Germinal center (tissue), 1 donor: ENCODE data around the gene ADPRH.

Experiments
- DNase-seq: peaks from one replicate; pipeline ENCODE4 v3.0.0; 2012; ENCODE audit warnings: mixed read lengths, low spot score

The ADPRH gene

DNA sequence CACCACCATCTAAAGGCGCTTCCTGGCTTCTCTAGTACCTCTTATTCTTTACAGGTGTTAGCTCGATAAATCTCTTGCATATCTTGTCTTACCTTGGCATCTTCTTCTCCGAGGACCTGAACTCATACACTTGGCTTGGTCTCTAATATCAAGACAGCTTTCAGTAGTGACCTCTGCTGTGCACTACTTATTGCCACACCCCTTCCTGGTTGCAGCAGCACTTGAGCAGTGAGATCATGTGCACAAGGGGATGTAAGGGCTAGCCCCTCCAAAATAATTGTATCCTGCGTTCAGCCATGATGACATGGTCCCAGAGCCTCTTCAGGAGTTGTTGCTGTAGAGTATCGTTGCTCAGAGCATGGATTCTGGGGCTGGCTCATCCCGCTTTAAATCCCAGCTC is 17.1 kb downstream of the ADPRH start:
- DNase-seq: no peak

DNA sequence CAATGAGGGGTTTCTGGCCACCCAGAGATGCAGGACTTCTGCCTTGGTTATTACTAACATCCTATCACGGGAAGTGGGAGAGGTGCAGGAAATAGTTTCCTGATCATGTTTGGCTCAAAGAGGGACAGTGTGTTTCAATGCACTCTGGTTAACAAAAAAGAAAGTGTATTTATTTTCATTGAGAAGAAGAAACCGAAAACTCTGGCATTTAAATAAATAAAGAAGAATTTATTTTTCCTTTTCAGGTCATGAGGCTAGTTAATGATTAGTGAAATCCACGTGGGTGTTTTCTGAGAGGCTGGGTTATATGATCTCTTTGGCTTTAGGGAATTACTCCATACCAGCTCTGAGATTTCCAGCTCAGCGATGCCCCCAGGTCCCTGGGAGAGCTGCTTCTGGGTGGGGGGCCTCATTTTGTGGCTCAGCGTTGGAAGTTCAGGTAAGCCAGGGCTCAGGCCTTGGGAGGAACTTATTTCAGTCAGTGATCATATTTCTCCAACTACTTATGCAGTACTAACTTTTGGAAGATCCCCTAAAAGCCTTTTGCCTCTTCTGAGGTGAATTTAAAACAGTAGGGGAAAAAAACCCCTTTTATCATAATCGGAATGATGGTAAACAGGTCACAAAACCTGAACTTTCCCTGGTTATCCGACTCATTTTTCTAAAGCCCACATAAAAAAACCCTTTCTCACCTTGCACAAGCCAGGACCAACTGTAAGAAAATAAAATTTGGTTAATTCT is 18.4 kb downstream of the ADPRH start, which contains the start of gene PLA1A:
Gene PLA1A, plus strand, starts transcription at position 338 of the 741 bp plus-strand sequence. Its CDS starts 29 bp downstream, at position 367.
- no peak for DNase-seq

DNA sequence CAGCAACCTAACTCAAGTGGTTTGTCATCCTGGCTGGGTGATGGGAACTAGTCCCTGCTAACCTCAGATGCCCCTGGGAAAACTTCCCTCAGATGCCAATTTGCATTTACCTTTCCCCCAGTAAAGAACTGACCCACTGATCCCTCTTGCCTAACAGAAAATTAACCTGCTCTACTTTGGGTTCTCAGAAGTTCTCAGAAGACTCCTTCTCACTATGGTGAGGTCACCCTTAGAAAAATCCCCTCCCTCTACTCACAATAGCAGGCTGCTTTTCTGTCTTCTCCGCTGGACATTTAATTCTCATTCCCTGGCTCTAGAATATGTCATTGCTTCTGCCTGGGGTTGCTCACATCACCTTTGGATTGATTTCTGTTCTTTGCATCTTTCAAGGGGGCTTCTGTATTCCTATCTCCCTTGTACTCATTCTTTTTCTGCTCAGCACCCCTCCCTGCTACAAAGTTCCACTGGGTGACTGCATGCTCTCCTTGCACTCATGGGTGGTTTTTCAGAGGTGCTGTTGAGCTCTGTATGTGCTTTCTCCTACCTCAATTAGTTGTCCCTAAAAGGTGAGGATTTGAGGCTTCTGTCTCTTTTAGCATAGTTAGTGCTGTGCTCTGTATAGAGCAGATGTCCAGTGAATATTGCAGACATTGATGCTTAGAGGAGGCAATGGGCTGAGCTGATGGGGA is 19.3 kb downstream of the ADPRH start:
- DNase-seq: no peak

DNA sequence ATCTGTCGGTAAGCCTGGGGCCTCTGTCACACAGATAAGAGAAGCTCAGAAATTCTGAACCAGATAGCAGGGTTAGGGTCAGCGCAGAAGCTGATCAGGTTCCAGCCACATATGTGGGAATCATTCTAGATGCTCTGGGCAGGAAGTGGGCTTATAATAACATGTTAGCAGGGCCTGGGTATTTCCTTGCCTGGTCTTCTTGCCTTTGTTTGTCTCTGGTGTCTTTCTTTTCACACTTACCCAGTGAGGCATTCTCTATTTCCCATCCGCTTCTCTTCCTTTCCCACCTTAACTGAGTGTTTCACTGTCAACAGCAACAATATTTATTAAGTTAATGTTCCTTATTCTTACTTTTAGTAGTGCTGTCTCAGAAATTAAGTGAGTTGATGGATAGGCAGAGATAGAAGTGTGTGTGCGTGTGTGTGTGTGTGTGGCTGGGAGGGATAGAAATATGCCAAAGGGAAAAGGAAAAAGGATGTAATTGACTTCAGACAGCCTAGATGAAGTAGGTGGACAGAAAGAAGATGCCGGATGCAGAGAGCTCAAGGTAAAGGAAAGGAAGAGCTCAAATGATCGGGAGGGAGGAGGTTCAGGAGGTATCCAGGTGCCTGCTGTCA is 20.4 kb downstream of the ADPRH start:
- DNase-seq: no peak

DNA sequence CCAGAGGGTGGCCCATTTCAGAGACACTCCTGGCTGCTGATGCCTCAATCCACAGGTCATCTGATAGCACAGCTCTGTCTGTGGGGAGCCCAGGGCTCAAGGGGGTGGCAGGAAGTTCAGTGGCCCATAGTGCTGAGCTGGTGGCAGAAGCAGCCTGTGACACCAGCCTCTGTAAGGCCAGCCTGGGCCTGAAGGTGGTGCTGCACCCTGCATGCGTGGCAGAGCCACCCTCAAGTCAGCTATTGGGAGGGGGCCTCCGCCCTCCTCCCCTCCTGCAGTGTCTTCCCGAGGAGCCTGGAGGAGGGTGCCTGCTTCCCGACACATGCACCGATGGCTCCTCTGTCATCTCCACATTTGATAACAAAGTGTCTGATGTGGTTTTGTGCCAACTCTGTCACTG is 21.4 kb downstream of the ADPRH start:
- DNase-seq: peak; percentile 79

DNA sequence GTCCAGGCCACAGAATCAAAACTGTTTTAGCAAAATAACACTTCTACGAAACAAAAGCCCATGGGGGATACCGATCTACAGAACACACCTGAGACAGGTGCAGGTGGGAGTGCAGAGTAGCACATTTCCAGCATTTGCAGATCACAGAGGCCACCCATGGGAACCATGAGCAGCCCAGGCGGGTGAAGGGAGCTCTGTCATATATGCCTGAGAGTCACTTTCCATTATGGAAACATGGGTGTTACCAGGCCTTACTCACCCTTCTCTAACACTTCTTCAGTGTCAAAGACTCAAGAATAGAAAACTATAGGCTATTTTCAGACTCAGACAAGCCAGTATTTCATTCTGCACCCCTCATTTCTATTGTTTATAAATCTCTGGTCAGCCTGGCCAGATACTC is 21.9 kb downstream of the ADPRH start:
- DNase-seq: no peak

DNA sequence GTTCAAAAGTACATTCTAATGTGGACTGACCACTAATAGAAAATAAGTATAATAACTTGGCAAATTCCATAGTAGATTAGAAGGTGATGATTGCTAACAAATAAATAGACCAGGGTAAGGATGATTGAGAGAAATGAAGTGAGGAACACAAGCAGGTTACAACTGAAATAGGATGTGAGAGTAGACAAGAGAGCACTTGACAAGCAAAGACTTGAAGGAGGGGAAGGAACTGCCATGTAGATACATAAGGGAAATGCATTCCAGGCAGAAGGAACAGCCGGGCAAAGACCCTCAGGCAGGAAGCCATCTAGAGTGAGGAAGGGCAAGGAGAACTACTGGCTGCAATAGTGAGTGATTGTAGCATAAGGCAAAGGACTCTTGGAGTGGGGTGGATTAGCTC is 23.4 kb downstream of the ADPRH start:
- DNase-seq: no peak

DNA sequence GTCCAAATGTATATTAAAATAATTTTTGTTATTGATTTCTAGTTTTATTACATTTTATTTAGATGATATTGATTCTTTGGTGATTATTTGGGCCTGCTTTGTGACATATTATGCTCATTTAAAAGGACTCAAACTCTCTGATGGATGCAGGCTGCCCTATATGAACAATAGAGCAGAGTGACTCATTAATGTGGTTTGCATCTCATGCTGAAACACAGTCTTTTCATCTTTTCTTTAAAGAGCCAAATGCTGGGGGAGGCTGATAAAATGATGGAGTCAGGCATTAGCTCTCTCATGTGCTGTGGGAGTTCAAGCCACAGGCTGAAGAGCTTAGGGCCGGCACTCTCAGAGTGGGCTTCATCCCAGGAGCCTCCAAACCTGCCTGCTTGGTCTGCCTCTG is 25.6 kb downstream of the ADPRH start:
- DNase-seq: no peak

DNA sequence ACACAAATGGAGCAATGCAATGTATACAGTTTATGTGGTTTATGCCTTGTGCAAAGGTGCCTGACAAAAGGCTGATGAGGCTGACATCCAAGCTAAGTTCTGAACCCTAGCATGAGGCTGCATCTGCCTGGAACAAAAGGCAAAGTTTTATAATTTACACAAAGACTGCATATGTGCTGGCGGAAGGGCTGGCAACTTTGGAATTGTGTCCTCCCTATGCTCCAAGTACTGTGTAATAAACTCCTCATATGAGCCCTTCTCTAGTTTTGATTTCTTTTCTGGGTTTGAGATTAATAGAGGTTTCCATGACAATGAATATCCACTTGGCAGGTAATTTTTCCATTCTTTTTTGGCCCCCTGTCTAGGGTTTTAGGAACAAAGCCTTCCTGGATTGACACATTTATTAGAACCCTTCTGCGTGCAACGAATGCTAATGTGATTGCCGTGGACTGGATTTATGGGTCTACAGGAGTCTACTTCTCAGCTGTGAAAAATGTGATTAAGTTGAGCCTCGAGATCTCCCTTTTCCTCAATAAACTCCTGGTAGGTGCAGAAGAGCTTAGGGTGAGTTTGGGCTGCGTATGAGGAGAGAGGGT is 29.2 kb downstream of the ADPRH start:
- no peak for DNase-seq

DNA sequence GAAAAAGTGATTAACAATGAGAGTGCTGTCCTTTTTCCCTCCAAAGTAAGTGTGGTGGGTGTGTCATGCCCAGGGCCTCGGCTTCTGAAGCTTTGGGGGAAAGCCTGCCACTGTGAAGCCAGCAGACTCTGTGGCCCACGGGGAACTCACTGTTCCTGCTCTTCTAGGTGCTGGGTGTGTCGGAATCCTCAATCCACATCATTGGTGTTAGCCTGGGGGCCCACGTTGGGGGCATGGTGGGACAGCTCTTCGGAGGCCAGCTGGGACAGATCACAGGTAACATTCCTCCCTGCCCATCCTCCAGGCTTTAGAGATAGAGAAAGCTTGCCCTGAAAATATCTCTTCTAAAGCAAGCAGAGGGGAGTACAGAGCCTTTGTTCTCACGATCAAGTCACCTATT is 30.0 kb downstream of the ADPRH start:
- no peak for DNase-seq

DNA sequence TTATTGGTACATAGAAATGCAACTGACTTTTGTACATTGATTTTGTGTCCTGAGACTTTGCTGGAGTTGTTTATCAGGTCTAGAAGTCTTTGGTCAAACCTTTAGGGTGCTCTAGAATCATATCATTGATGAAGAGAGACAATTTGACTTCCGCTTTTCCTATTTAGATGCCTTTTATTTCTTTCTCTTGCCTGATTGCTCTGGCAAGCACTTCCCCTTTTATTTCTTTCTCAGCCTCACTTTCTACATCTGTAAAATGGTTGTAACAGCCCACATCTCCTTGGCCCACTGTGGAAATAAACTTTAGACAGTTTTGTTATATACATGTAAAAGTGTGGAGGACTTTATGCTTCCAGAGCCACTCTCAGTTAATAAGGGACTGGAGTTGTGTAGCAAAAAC is 32.4 kb downstream of the ADPRH start:
- no peak for DNase-seq

DNA sequence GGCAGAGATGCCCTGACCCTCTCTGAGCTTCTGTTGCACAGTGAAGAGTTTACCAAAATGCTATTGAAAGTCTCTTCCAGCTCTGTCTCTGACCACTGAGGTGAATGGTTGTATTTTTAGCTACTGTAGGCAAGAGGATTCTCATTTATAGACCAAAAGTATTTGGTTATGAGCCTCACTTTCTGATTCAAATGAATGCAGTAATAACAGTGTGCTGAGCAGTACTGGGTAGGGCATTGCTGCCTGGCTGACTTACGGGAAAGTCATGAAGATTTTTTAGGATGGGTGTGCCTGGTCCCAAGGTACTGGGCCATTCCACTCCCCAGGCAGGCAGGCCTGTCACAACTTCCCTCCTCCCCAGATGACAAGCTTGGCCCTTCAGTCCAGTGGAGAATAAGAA is 33.9 kb downstream of the ADPRH start:
- no peak for DNase-seq

DNA sequence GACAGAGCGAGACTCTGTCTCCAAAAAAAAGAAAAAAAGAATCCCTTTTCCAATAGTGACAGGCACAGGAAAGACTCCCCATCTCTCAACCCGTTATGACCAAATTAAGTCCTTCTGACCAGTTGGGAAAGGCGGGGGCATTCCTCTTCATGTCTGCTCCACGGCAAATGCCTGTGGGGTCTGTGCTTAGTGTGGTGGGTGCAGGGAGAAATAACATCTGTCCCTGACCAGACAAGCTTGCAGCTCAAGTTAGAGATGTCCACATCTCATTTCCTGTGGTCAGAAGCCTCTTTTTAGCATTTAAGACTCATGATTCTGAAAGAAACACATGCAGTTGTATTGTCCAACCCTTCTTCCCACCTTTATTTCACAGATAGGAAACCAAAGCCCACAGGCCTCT is 34.6 kb downstream of the ADPRH start:
- DNase-seq: no peak

DNA sequence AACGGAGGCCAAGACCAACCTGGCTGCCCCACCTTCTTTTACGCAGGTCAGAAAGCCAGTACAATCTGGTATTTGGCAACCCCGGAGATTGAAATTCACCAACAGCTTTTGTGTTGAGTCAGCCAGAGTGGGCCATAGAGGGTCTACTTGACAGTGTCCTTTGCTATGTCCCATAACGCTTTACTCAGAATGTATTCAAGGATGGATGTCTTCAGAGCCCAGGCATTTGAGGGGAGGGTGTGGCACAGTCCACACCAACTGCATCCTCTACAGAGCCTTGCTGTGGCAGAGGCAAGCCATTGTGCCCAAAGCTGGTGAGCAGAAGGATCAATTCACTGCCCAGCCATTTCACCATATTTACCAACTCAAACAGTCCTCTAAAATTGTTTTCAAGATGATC is 36.8 kb downstream of the ADPRH start:
- no peak for DNase-seq

DNA sequence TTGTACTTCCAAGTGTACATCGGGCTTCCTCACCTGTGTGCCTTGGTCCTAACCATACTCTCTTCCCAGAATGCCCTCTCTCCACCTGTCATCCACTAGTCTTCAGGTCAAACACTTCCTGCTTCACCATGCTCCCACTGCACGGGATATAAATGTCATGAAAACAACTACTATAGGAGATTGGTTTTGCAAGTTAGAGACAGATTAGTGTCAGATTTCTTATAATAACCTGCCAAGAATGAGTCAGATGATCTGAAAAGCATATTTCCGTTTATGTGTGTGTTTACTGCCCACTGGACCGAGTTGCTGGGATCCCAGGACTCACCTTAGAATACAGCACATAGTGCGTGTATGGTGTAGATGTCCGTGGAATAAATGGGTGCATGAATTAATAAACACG is 39.8 kb downstream of the ADPRH start:
- no peak for DNase-seq

DNA sequence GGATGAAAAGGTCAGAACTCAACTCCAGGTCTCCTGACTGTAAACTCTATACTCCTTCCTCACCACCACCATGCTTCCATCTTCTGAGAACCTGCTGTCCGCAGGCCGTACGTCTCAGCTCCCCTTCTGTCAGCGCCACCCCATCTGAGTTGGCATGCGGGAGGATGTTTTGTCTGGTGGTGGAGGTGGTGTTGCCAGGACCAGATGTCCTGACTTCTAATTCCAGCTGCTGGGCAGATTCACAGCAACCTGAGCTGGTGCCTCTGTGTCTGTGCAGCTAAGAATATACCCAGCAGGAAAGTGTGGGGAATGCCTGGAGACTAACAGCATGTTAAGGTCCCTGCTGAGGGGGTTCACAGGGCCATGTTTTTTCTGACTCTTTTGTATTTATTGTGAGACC is 41.6 kb downstream of the ADPRH start:
- no peak for DNase-seq

DNA sequence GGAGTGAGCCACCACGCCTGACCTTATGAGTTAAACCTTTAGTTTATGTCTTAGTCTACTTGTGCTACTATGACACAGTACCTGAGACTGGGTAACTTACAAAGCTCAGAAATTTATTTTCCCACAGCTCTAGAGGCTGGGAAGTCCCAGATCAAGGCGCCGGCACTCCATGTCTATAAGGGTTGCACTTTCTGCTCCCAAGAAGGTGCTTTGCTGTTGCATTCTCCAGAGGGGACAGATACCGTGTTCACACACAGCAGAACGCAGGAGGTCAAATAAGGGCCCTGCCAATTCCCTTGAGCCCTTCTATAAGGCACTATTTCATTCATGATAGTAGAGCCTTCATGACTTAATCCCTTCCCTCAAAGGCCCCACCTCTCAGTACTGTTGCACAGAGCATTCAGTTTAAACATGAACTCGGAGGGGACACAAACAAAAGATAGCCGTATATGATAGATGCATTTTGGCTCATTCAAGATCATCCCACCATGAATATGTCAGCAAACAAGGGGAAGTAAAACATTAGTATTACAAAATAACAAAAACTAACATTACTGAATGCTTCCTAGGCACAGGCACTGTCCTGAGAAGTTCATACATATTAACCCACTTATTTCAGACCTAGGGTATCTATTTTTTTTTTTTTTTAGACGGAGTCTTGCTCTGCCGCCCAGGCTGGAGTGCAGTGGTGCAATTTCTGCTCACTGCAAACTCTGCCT is 44.9 kb downstream of the ADPRH start:
- no peak for DNase-seq

DNA sequence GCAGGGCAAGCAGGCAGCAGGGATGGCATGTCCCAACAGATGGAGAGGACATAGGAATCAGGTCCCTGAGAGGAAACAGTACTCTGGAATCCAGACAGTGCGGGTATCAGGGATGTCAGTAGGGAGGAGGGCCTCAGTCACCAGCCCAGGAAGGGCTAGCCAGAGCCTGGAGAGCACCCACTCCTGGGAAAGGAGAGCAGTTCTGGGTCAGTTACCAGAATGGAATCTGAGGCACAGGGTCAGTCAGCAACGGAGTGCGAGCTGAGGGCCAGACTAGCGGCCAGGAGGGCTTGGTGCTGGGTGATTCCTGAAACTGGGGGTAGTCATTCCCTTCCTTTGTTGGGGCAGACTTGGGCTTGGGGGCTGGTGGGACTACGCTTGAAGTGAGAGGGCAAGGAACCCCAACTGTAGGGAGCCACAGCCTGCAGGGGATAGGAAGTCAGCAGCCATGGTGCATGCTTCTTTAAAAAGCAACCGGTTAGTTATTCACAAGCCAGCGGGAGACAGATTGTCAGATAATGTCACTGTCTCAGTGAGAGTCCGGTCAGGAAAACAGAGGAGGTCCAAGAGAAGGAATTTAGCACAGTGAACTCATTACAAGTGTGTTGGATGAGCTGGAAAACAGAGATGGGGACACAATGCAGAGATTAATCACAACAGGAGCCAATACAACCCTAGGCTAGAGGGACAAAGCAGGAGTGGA is 46.3 kb downstream of the ADPRH start:
- no peak for DNase-seq

DNA sequence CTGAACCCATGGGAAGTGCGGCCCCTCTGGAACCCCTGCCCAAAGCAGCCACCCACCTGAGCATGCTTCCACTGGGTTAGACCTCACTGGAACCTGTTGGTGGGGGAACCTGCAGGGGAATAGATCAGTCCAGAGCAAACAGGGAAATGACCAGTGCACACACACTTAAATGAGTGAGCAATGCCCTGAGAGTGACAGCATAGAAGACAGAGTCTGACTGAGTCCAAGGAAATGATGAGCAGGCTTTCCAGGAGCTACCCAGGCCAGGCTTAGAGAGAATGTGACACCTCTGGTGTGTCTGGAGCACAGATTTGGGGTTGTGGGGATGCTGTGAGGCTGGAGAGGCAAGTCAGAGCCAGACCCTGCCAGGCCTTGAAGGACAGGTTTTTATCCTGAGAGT is 46.9 kb downstream of the ADPRH start:
- DNase-seq: no peak

DNA sequence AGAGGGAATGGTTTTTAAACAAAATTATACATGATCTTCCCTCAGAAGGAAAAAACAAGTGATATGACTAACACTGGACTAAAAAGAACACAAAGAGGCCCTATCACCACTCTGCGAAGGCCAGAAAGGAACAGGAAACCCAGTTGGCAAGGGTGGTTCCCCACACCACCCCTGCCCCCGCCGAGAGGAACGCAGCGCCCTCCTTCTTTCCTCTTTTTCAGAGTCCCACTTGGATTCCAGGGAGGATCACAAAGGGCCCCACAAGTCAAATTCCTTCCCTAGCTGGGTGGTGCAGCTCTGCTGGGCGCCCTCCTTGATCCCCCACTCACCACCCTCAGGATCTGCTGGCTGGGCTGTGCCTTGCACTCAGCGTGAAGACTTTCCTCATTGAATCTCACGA is 48.2 kb downstream of the ADPRH start:
- DNase-seq: peak; percentile 62

DNA sequence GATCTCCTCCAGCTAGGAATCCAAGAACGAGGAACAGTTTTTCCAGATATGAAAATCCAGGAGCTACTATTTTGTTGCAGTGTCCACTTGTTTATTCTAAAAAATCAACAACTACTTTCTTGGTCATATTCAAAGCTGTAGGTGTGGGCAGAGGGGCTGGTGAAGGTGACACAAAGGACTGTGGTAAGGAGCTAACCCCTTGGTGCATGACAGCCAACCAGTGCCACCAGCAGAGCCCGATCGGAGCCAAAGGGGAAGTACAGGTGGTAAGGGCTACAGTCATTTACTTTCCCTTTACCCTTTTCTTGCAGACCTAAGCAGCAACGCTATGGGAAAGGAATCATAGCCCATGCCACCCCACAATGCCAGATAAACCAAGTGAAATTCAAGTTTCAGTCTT is 49.1 kb downstream of the ADPRH start:
- peak; percentile 82 for DNase-seq
